ENCODE results near the gene RIN1.
A peak's percentile ranks its signal among the peaks of the same experiment; 100 is the strongest.
"Not testable (repeated sequence)": the region's sequence is repeated elsewhere in the genome, so short reads cannot be mapped to it uniquely, and the experiment has no call there.

The RIN1 gene
- 3.5 to 8.3 reads per million in 2 donors for total RNA-seq

- DNase-seq: no peak
These were observed at the start of gene RIN1 for GRCh38 chr11:66336234-66337102. TSS of gene RIN1 (minus strand) at chr11:66336434. CDS start at chr11:66336402, 32 bp downstream.

- DNase-seq: not testable (repeated sequence)
These were observed 48.1 kb upstream of the RIN1 start for GRCh38 chr11:66384316-66384715.

- DNase-seq: not testable (repeated sequence)
These were observed 44.0 kb upstream of the RIN1 start for GRCh38 chr11:66380264-66380663.

- not testable (repeated sequence) for DNase-seq
These were observed 37.6 kb upstream of the RIN1 start for GRCh38 chr11:66373690-66374287.

GRCh38 chr11:66373265-66373664 is 37.0 kb upstream of the RIN1 start:
- DNase-seq: no peak

- DNase-seq: peak; percentile 63
These were observed 35.6 kb upstream of the RIN1 start, which contains the start of gene SLC29A2 for GRCh38 chr11:66371627-66372415. TSS of gene SLC29A2 (minus strand) at chr11:66371760. CDS start at chr11:66371591, 169 bp downstream.

GRCh38 chr11:66369073-66369894 is 33.0 kb upstream of the RIN1 start:
- DNase-seq: no peak

GRCh38 chr11:66368484-66368883 is 32.2 kb upstream of the RIN1 start:
- DNase-seq: no peak

- no peak for DNase-seq
These were observed 31.5 kb upstream of the RIN1 start for GRCh38 chr11:66367561-66368312.

- no peak for DNase-seq
These were observed 30.7 kb upstream of the RIN1 start for GRCh38 chr11:66366844-66367477.

GRCh38 chr11:66365711-66366619 is 29.7 kb upstream of the RIN1 start:
- DNase-seq: no peak

GRCh38 chr11:66365166-66365565 is 28.9 kb upstream of the RIN1 start:
- DNase-seq: no peak

GRCh38 chr11:66363805-66364535 is 27.7 kb upstream of the RIN1 start:
- DNase-seq: no peak

- DNase-seq: no peak
These were observed 27.0 kb upstream of the RIN1 start for GRCh38 chr11:66363187-66363601.

GRCh38 chr11:66362481-66363147 is 26.4 kb upstream of the RIN1 start:
- DNase-seq: no peak

GRCh38 chr11:66361502-66361941 is 25.3 kb upstream of the RIN1 start:
- no peak for DNase-seq

GRCh38 chr11:66360406-66361073 is 24.3 kb upstream of the RIN1 start:
- DNase-seq: no peak

GRCh38 chr11:66359662-66360087 is 23.4 kb upstream of the RIN1 start:
- DNase-seq: no peak

Measured in activated gamma-delta T cell (primary cell).